HG03045 (cell line): ENCODE measurements around the gene F7.

Source experiments
- ATAC-seq: cut with Tn5 transposase; IDR thresholded peaks from one replicate; pipeline ENCODE4 v1.9.1; 2021; ENCODE audit warnings: mild to moderate bottlenecking, moderate library complexity; ENCODE audit not compliant: unreplicated experiment

F7 gene

GRCh38 chr13:113129921-113130750 lies 24.5 kb downstream of the F7 start:
- no peak for ATAC-seq

DNA sequence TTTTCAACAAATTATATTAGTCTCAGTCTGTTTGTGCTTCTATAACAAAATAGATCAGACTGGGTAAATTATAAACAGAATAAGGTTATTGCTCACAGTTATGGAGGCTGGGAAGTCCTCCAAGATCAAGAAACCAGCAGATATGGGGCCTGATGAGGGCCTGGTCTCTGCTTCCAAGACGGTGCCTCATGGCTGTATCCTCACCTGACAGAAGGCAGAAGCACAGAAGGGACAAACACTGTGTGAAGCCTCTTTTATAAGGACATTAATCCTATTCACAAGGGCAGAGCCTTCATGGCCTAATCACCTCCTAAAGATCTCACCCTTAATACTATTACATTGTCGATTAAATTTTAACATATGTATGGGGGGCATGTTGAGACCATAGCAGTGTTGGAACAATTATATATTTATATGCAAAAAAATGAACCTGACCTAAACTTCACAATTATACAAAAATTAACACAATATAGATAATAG lies 29.7 kb downstream of the F7 start:
- no peak for ATAC-seq

DNA sequence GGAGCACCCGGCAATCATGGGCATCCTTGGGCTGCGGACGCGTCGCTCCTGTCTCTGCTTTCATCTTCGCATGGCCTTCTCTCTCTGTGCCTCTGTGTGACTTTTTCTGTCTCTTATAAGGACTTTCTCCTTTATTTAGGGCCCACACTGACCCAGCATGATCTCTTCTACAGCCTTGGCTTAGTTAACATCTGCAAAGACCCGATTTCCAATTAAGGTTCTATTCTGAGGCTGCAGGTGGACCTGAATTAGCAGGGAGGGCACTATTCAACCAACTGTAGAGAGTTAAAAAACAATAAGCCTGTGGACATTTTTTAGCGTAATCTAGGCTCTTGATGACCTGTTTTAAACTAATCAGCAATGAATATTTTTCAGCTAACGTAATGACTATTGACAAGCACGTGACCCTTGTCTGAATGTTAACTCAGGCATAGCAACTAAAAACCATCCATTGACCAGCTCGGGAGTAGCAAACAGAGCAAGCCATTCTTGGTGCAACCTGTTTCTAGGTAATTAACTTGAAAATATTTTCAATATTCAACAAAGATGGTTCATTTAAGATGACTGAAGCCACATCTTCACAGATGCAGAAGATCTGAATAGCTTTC lies 32.2 kb downstream of the F7 start:
- no peak for ATAC-seq

GRCh38 chr13:113138792-113139551 lies 33.4 kb downstream of the F7 start:
- ATAC-seq: no peak

- ATAC-seq: no peak
Observed at GRCh38 chr13:113139577-113139976, 34.0 kb downstream of the F7 start.

DNA sequence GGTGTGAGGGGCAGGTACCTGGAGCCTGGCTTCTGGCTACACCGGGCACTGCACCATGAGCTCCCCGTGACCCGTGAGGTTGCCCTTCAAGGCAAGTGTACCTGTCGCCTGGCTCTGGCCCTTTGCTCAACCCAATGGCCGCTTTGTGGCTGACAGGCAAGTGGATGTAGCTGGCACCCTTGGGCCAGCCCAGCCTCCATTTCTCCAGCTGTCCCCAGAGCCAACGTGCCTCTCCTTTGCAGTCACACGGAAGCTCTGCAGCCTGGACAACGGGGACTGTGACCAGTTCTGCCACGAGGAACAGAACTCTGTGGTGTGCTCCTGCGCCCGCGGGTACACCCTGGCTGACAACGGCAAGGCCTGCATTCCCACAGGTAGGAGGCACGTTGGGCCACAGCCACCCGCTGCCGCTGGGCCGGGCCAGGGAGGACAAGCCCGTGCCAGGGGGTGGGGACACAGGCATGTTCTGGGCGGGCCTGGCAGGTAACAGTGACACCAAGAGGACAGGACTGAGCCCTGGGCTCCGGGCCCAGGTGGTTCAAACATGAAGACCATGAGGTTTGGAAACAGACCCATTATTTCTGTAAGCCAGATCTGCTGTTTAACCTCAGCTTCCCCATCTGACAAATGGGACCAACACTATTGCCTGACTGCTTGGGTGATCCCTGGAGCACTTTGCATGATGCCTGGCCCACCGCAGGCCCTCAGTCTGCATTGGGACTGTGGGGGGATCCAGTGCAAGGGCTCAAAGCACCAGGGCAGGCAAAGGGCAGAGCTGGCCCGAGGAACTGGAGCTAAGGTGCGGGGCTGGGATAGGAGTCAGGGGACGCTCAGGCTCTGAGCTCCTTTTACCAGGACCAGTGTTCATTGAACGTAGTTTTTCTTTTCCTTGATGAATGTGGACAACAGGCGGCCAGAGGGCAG lies 35.3 kb downstream of the F7 start:
- ATAC-seq: no peak

- ATAC-seq: no peak
Observed at GRCh38 chr13:113141601-113141970, 36.0 kb downstream of the F7 start.

DNA sequence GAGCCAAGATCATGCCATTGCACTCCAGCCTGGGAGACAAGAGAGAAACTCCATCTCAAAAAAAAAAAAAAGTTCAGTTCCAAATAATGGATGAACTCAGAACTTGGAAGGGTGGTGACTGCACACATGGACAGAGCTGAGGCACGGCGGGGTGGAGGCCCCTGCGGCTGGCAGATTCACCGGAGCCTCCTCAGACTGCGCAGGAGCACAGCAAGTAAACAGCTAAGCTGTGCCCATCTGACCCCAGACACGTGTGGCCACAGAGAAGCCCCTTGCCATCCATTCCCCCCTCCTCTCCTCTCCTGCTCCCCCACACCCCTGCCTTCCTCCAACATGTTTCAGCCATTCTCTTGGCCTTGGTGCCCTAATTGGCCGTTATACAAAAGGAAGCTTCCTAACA lies 37.3 kb downstream of the F7 start:
- ATAC-seq: no peak

GRCh38 chr13:113143466-113144254 lies 38.1 kb downstream of the F7 start:
- no peak for ATAC-seq

DNA sequence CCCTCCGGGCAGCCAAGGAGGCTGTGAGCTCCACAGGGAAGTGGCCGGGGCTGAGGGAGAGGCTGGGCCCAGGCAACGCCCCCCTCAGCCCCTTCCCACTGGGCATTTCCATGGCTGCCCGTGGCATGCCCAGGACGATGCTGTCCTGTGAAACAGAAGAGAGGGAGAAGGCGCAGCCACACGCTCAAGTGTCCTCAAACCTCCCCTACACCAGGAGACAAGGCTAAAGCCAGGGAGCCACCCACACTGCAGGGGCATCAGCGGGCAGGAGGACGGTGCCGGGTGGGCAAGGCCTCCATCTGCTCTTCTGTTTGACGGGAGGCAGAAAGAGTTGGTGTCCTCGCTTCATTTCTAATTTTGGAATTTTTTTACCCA lies 38.7 kb downstream of the F7 start:
- ATAC-seq: no peak

- no peak for ATAC-seq
Observed at GRCh38 chr13:113145496-113145895, 39.9 kb downstream of the F7 start.

- no peak for ATAC-seq
Observed at GRCh38 chr13:113145911-113146598, 40.5 kb downstream of the F7 start.

DNA sequence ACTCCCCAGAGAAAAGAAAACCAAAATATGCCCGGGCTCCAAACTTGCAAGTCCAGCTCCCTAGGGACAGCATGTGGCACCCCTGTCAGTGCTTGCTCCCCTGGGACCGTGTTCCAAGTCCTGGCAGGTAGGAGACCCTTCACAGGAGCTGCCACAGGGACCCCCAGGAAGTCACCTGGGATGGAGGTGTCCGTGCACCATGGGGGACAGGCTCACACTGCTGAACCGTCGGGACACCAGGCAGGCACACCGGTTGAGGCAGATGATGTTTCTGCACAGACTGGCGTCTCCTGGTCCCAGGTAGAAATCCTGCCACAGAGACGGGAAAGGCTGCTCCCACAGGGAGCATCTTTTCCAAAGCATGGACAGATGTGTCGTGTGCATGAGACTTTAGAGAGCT lies 41.2 kb downstream of the F7 start:
- ATAC-seq: no peak

GRCh38 chr13:113147206-113147605 lies 41.6 kb downstream of the F7 start:
- ATAC-seq: no peak

GRCh38 chr13:113148407-113148806 lies 42.8 kb downstream of the F7 start:
- no peak for ATAC-seq

DNA sequence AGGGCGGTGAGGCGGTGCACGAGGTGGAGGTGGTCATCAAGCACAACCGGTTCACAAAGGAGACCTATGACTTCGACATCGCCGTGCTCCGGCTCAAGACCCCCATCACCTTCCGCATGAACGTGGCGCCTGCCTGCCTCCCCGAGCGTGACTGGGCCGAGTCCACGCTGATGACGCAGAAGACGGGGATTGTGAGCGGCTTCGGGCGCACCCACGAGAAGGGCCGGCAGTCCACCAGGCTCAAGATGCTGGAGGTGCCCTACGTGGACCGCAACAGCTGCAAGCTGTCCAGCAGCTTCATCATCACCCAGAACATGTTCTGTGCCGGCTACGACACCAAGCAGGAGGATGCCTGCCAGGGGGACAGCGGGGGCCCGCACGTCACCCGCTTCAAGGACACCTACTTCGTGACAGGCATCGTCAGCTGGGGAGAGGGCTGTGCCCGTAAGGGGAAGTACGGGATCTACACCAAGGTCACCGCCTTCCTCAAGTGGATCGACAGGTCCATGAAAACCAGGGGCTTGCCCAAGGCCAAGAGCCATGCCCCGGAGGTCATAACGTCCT lies 43.4 kb downstream of the F7 start:
- ATAC-seq: no peak

- no peak for ATAC-seq
Observed at GRCh38 chr13:113149711-113150549, 44.3 kb downstream of the F7 start.
